HPDE6-E6E7 (cell line): ENCODE results near the gene JAKMIP1.

Experiments
- DNase-seq: peaks from one replicate; pipeline ENCODE4 v3.0.0; 2011; ENCODE audit warnings: missing footprints; ENCODE audit errors: extremely low spot score

Gene JAKMIP1

DNA sequence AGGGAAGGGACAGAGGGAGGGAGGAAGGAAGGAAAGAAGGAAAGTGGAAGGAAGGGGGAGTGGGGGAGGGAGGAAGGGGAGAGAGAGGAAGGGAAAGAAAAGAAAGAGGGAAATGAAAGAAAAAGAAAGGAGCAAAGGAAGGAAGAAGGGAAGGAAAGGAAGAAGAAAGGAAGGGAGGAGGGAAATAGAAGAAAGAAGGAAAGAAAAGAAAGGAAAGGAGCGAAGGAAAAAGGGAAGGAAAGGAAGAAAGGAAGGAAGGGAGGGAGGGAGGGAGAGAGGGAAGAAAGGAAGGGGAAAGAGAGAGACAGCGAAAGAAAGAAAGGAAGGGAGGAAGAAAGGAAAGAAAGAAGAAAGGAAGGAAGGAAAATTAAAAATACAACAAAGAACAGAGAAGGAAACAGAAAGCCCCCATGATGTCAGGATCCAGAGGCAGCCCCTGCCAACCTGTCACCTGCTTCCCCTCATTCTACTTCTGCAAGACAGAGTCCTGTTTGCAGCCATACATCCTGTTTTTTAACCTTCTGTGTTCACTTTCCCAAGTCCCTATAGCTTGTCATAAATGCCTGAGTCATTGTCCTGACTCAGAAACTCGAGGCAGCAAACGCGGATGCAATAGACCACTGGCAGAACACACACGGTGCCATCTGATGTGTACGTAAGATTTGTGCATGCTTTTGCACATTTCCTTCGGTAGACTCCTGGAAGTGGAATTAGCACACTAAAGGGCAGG is 105.2 kb downstream of the JAKMIP1 start:
- DNase-seq = no peak

GRCh38 chr4:6093671-6094070 is 106.7 kb downstream of the JAKMIP1 start:
- no peak for DNase-seq

- DNase-seq = no peak
These were observed 107.4 kb downstream of the JAKMIP1 start for GRCh38 chr4:6092971-6093370.

- no peak for DNase-seq
These were observed 108.2 kb downstream of the JAKMIP1 start for GRCh38 chr4:6092131-6092530.

- no peak for DNase-seq
These were observed 109.4 kb downstream of the JAKMIP1 start for GRCh38 chr4:6090931-6091330.

DNA sequence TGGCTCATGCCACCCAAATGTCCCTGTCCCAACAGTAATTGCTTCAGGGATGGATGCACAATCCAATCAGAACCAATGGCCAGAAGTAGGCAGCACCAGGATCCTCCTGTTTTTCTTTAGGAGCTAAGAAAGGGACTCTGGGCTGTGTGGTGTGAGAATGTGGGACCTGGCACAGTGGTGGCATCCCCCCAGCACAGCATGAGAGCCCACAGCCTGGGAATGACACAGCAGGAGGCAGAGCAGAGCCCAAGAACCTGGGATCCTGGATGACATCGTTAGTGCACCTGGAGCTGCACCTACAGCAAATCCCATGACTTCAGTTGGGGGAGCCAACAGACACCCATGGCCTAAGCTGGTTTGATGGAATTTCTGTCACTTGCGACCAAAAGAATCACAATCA is 111.4 kb downstream of the JAKMIP1 start:
- DNase-seq = no peak

GRCh38 chr4:6087669-6088341 is 112.5 kb downstream of the JAKMIP1 start:
- no peak for DNase-seq

DNA sequence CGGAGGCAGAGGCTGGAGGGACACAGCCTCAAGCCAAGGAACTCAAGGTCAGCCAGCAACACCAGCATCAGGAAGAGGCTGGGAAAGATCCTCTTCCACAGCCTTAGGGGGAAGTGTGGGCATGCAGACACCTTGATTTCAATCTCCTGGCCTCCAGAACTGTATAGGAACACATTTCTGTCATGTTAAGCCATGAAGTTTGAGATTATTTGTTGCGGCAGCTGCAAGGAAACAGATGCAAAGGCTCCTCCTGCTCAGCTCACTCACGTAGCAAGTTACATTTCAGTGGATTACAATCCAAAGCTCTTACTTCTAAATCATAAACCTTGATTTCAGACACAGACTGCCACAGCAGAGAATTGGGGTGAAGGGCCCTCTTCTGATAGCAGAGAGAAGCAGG is 113.5 kb downstream of the JAKMIP1 start:
- DNase-seq = no peak

GRCh38 chr4:6085691-6086628 is 114.4 kb downstream of the JAKMIP1 start:
- DNase-seq = no peak

DNA sequence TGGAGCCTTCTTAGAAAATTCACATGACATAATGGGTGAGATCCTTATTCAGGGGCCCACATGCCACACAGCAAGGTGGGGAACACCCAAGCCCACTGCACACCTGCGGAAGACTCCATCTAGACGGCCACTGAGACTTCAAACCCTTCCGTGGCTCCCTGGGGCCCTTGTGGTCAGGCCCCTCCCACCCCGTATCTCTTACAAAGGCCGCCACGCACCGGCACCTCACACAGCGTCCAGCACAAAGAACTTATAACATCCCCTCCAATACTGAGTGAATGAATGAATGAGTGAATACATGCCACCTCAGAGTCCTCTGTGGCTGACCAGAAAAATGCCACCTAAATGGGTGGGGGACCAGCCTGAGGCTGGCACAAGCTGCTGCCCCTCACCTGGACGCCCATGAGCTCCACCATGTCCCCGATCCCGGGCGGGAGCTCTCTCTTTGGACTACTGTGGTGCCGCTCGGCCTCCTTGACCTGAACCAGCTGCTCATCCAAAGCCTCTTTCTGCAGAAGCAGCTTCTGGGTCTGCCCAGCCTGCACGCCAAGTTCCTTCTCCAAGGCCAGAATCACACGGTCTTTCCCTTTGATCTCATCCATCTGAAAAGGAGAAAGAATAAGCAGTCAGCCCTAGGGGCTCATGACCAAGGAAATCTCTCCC is 115.2 kb downstream of the JAKMIP1 start:
- no peak for DNase-seq

GRCh38 chr4:6079965-6080364 is 120.4 kb downstream of the JAKMIP1 start:
- DNase-seq = no peak

- DNase-seq = no peak
These were observed 121.8 kb downstream of the JAKMIP1 start for GRCh38 chr4:6078560-6078959.

- DNase-seq = no peak
These were observed 124.0 kb downstream of the JAKMIP1 start for GRCh38 chr4:6076391-6076790.

- DNase-seq = no peak
These were observed 125.6 kb downstream of the JAKMIP1 start for GRCh38 chr4:6074758-6075157.

DNA sequence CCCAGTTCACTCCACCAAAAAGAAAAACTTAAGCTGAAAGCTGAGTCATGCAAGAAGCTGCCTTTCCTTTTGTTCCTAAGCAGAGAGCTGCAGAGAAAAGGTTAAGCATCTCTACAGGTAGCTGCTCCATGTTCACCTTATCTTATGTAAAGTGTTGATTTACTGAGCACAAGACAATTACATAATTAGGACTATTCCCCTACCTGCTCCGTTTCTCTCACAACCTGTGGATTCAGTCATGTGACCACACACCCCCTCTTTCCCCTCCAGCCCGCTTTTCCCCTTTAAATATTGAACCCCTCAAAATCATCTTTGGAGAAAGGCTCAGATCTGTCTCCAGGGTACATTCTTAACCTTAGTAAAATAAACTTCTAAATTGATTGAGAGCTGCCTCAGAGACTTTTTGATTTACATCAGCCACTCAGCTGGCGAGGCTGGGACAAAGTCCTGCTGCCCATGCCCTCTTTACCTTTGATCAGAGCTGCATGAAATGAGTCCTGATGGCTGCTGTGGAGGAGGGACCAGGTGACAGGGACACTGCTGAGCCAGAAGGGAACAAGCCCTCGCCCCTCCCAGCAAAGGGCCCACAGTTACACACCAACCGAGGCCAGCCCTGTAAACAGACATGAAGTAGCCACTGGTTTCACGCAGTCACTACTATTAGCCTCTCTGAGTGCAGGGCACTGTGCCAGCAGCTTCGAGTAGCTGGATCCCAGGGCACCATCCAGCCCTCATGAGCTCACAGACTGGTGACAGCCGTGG is 128.2 kb downstream of the JAKMIP1 start:
- no peak for DNase-seq

GRCh38 chr4:6071191-6071958 is 129.0 kb downstream of the JAKMIP1 start:
- no peak for DNase-seq

DNA sequence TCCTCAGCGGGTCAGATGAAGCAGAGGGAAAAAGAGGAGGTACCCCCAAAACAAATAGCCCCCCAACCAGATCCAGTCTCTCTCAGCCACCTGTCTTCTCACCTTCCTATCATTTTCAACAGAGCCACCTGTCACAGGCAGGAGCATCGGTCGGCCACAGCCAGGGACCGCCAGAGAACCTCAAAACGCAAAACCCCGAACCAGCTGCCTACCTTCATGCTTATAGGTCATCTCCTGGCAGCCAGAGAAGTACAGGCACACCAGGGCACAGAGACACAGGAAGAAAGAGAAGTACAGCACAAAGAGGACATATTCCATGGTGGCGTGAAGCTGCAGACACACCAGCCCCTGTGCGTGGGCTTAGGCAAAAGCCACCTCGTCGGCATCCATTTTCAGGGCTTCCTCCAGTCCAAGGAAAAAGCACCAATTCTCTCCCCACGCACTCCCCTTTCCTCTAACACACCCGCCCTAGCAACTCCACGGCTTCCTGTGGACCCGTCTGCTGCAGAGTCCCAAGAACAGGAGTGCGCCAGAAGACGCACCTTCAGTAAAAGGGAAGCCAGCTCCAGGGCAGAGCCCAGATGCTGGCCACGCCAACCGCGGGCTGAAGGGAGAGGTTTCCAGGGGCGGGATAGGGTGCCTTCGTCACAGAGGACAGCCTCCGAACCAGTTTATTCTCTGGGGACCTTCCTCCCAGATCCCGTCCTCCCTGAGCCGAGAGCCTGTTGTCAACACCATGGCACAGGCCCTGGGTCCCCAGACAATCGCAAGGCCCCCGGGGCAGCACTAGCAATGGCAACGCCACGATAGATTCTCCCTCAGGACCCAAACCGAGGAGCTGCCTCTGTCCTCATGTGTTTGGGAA is 130.3 kb downstream of the JAKMIP1 start:
- DNase-seq = no peak

DNA sequence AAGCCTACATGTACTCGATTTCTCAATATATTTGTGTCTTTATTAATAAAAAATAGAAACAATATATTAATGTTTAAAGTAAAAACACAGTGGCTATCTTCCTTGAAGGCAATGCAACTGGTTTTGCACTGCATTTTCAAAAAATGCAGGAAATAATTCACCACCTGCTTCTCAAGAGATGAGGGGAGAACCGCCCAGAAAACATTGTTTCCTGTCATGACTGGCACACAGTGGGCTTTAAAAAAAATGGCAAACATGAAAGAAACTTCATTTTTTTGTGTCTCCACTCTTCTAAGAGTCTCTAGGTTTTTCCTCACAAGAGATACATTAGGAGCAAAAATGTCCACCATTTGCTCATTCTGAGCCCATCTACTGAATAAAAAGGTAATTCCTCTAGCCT is 131.4 kb downstream of the JAKMIP1 start:
- no peak for DNase-seq

- DNase-seq = no peak
These were observed 134.3 kb downstream of the JAKMIP1 start for GRCh38 chr4:6065934-6066590.
